ENCODE measurements around the gene UMAD1.

Gene UMAD1

DNA sequence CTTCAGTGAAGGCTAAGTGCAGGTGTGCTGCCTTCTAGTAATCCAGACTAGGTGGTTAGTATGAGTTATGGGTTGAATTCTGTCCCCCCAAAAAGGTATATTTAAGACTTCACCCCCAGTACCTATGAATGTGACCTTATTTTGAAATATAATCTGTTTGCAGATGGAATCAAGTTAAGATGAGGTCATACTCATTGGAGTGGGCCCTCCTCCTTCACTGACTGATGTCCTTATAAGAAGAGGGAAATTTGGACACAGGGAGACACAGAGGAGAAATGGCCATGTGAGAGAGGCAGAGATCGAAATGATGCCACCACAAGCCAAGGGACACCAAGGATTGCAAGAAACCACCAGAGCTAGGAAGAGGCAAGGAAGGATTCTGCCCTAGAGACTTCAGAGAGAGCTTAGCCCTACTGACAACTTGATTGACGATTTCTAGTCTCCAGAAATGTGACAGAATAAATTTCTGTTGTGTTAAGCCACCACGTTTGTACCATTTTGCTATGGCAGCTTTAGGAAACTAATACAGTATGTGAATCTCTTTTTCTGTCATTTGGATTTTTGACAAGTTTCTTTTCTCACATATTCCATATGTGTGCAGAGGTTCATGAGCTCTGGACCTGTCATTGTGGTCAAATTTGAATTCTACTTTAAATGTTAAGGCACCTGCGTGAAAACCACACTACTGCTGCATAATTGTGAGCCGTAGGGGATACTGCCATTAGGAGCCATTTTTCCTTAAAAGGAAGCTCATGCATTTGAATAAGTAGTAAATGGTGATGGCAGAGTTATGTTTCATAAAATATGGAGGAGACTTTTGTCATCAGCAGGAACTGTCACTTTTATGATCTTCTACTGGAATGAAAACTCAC lies 80.4 kb downstream of the UMAD1 start:
- no peak for DNase-seq (ENCODE audit: low read depth)

DNA sequence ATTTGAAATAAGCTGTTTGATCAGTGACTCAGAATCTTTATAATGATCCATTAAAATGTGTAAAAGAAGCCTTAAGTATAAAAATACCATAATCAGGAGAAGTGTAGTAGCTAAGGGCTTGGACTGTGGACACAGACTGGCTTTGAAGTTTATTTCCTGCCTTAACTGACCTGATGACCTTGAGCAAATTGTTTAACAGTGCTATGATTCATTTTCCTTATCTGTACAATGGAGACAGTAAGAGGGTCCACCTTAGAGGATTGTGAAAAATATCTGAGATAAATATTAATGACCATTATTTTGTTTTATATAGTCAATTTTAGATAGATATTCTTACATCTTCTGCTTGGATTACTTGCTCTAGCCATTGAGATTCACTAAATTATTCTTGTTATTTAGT lies 91.2 kb downstream of the UMAD1 start:
- DNase-seq (ENCODE audit: low read depth), result no peak

DNA sequence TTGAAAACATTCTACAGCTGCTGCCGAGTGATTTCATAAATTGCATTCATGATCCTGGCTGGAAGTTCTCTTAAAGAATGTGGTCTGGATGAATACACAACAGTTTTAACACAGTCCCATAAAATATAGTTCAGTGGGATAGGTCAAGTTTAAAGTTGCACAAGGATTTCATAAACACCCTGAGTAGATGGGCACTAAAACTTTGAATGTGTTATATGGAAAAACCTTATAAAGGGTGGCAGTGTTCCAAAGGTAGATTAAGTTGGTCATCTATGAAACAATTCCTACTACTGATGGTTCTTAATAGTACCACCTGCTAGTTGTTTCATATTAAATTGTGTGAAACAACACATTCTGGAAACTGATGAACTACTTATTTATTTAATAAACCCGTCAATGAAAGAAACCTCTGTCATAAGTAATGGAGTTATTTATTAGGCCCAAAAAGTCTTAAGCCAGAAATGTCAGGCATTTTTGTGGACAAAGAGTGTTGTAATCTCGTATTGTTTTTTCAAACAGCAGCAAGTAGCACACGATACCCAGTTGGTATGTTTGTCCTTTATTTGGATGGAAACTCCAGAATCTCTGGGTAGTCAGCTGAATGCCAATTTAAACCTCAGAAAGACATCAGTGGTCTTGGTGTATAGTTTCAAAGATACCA lies 92.2 kb downstream of the UMAD1 start:
- DNase-seq (ENCODE audit: low read depth), result no peak

DNA sequence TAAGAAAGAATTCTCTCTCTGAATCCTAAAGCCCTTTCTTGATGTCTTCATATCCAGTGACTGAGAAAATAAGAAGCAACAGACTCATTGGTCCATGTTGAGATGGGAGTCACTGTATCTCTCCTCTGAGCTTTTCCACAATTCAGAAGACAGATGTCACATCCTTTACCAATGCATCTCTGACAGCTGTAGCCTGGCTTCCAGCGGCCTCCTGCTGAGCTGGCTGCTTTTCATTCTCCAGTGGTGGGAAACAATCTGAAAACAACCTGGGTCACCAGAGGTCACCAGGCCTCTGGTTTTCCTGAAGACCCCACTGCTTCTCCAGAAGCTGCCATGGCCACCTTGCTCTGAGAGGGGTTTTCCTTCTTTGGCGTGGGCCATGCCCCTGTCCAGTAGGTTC lies 96.1 kb downstream of the UMAD1 start:
- DNase-seq (ENCODE audit: low read depth), result no peak

DNA sequence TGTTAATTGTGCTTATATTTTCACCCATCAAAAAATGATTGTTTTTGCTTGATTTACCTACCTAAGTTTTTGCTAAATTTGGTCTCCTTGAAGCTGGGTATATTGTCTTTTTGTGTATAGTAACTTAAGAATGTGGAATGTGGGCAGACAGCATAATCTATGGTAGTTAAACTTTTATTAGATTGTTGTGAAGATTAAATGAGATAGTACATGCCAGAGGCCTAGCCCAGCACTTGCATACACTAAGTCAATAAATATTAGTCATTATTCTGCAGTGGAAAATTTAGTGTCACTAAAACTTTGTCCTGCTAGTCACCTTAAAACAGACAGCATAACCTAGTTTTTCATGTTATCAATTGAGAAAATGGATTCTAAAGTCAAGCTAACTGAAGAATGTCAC lies 97.1 kb downstream of the UMAD1 start:
- DNase-seq (ENCODE audit: low read depth), result no peak

DNA sequence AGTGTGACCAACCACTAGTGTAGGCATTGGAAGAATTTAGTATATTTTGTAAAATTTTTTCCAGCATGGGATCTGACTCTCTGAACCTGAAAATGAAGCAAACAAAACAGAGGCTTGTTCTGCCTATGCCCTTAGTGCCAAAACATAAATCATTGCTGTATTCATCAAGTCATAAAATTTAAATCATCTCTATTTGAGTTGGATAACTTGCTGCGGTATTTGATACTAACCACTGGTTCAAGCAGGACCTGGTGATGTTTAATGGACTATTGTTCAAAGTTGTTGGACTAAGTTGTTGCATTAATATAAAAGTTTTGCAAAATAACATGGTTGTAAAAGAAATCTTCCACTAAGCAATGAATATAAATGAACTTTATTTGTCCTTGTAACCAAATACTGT lies 97.6 kb downstream of the UMAD1 start:
- DNase-seq (ENCODE audit: low read depth), result no peak

DNA sequence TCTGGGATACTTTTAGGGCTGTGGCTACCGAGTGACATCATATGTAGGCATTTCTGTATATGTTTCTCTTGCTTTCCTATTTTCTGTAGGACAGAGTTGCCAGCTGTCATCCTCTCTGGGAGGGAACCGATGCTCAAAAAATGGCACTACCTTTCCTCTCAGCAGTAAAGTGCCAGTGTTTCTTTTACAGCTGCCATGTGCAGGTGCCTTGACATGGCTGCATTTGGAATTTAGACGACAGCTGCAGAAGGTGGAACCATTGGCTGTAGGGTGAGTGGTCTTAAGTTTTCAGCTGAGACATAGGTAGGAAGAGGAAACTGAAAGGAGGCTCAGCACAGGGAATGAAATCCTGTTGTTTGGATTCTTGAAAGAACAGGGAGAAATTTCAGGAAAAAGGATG lies 98.1 kb downstream of the UMAD1 start:
- DNase-seq (ENCODE audit: low read depth), result no peak

DNA sequence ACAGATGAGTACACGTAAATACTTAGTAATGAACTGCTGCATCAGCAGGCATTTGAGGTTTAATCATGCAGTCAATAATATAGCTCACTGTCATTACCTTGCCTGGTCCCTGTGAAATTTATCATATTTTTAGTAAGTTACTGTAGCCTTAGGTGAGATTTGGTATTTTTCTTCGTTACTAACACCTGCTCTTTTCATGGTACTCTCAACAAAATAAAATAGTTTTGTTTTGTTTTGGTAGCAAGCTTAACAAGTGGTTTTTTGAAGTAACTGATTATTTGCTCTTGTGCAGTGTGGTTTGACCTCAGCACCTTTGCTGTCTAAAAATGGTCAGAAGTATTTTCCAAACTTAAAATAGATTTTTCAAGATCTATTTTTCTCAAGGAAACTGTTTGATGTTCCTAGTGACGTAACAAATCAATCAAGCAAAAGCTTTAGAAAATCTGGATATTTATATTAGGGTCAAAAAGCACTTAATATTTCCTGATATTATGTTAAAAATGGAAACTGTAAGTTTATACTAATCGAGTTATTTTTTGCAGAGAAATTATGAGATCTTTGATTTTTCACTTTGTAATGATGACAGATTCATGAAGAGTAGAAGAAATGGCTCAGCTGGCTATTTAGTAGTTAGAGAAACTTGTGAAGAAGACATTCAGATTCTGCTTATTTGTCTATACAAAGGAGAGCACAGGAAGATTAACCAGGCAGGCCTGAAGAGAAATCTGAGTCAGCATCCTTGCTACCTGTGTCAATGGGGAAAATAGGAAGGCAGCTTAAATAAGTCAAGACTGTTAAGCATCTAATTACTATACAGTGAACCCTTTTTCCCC lies 98.9 kb downstream of the UMAD1 start:
- DNase-seq (ENCODE audit: low read depth), result no peak

DNA sequence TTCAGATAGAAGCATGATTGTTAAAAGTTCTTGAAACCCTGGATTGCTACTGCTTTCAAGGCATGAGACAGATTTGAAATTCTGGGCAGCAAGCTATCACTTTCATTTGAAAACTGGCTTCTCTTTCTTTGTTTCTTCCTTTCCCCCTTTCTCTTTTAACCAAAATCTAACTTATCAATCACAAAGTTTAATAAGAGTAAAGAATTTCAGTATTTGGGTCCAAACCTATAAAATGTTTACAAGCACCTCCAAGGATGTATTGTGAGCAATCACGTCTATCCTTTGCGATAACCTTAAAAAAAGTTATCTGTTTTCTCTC lies 99.4 kb downstream of the UMAD1 start:
- no peak for DNase-seq (ENCODE audit: low read depth)

DNA sequence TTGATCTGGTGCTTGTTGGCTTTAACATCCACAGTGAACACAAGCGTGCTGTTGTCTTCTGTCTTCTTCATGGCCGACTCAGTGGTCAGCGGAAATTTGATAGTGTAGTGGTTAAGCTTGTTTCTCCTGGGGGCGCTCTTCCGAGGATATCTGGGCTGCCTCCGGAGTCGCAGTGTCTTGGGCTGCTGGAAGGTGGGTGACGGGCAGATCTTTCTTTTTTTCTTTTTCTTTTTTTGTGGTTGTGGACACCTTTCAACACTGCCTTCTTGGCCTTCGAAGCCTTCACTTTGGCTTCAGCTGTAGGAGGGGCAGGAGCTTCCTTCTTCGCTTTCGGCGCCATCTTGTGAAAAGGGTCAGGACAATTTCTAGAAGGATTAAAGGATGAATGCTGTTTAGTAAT lies 101.7 kb downstream of the UMAD1 start:
- no peak for DNase-seq (ENCODE audit: low read depth)

DNA sequence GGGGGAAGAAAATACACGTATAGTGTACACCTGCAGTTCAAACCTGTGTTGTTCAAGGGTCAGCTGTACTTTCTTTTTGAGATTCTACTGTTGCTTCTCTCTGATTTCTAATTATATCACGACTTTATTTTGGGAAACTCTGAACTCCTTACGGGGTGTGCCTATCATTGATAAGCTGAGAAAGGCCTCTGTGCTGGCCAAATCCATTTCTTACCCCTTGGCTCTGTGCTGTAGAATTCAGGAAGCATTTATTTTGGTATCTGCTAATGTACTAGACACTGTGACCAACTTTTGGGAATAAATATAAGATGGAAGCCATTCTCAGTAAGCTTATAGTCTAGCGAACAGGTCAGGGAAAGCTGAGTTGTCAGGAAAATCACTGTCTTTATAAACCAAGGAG lies 104.7 kb downstream of the UMAD1 start:
- DNase-seq (ENCODE audit: low read depth), result no peak

DNA sequence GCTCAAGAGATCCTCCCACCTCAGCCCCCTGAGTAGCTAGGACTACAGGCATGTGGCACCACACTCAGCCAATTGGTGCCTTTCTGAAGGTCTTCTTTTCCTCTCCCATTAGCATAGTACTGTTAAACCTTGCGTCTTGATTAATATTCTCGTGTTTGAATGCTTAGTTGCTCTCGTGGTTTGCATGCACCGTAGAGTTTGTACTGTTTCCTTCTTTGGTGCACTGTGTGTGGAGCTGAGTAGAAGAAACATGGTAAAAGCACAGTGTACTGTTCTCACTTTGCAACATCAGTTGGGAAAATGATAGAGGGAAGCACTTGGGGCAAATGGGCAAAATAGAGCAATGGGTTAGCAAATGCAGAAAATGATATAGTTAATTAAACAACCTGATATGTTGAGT lies 105.4 kb downstream of the UMAD1 start:
- no peak for DNase-seq (ENCODE audit: low read depth)

DNA sequence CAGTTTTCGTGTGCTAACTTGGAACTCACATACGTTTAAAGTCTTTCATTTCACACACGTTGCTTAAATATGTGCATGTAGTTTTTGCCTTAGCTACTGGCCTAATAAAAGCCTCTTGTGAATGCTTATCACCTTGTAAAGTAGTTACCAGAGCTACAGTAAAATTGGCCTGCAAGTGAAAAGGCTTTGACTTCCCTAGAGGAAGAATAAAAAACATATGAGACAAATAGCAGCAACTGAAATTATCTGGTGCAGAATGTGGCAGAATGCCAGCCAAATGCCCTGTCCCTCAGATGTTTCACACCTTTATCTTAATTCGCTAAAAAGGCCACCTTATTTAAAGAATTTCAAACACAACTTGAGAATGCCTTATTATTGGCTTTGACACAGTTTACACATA lies 105.9 kb downstream of the UMAD1 start:
- DNase-seq (ENCODE audit: low read depth), result no peak

DNA sequence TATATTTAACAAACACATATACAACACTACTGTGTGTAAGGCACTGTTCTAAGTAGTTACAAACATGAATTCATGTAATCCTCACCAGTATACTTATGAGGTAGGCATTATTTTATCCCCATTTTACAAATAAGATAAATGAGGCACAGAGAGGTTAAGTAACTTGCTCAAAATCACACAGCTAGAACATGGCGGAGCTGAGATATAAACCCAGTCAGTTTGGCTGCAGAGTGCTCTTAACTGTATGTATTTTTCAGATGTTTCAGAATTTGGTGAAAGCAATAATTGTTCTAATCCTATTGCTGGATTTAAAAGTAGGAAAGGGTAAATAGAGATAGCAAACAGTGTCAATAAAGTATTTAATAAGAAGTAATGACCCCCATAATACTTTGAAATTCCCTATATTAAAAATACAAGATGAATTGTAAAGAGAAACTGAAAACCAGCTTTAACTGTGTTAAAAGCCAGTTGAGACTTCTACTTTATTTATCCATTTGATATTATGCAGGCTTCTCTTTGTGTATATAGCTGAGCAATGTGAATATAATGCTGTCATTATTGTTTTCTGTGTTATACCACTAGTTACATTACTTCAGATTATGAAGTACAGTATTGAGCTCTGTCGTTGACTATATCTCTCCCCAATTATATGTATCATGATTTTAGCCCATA lies 110.2 kb downstream of the UMAD1 start:
- DNase-seq (ENCODE audit: low read depth), result no peak

DNA sequence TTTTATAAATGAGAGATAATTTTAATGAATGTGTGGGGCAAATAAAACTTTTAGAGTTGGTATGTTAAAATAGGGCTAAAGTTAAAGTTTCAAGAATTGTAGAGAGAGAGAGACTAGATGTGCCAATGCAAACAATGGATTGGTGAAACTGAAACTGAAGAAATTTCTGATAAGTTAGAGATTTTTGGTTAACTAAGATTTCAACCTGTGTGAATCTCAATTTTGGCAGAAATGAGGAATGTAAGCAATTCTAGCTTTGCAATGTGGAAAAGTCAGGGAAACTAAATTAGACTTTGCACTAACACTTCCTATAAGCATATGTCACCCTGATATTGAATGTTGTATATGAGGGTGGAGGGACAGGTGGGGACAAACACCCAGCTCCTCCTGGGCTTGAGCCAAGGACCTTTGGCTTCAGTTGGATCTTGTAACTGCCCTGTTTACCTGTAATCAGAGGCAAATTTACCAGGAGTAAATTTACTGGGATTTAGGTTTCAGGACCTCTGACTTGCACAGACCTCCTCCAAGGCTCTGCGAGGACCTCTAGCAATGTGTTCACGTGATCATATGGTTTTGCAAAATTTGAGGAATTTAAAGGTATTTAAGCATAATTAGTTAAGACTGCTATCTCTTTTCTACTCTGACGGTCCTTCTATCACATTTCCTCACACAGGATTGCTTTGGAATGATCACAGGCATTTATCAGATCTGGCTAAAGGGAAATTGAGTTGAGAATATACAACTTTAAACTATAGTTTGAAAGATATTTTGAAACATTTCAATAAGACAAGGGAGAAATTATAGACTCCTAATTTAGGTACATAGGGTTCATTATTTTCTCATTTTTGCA lies 110.9 kb downstream of the UMAD1 start:
- no peak for DNase-seq (ENCODE audit: low read depth)

DNA sequence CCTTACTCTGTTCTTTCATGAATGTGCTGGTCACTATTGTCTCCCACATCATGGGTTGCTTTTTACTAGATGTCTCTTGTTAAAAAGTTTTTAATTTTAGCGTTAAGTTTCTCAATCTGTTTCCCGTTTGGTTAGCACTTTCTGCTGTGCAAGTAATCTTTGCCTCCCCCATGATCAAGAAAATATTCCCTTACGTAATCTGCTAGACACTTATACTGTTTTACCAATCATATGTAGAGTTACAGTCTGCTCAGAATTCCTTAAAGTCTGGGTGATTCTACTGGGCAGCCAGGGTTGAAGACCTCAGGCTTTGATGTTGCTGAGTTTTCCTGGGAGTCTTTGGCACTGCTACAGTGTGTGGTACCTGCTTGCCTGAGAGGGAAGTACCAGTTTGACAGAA lies 116.0 kb downstream of the UMAD1 start:
- no peak for DNase-seq (ENCODE audit: low read depth)

DNA sequence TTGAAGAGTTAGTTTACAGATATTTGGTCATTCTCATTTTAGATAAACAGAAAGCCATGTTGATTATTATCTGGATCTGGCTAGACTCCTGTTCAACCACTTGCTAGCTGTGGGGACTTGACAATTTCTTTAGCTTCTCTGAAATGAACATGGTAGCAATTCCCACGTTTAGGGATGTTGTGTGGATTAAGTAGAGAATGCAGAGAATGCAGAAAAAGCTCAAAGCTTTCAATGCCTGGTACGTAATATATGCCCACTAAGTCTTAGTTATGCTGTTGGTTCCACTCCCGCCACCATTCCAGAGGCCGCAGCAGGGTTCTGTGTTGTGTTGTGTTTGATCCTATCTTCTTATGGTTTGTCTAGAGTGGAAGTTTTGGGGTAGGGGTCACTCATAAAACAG lies 117.0 kb downstream of the UMAD1 start:
- DNase-seq (ENCODE audit: low read depth), result no peak

DNA sequence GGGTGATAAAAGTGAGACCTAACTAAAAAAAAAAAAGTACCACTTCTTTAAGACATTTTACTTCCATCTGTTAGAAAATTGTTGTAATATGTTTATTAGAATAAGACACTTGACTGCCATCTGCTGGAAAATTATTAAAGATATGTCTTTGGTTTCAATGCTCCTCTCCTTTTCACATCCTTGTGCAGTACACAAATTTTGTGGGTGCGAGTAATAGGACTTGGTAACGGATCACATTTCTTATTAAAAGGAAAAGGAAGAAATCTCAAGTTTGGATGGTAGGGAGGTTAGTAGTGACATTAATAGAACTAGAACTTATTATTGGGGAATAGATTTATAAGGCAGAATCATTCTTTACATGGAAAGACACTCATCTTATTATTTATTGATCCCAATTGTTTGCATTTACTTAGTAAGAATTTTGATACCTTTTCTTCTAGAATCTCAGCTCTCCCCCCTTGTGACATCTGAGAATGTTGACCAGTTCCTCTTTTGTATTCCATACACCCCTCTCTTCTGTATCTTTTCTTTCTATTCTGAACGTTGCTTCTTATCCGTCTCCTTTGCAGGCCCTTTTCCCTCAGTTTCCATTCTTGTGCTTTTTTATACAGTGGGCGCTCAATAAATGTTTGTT lies 120.9 kb downstream of the UMAD1 start:
- no peak for DNase-seq (ENCODE audit: low read depth)

DNA sequence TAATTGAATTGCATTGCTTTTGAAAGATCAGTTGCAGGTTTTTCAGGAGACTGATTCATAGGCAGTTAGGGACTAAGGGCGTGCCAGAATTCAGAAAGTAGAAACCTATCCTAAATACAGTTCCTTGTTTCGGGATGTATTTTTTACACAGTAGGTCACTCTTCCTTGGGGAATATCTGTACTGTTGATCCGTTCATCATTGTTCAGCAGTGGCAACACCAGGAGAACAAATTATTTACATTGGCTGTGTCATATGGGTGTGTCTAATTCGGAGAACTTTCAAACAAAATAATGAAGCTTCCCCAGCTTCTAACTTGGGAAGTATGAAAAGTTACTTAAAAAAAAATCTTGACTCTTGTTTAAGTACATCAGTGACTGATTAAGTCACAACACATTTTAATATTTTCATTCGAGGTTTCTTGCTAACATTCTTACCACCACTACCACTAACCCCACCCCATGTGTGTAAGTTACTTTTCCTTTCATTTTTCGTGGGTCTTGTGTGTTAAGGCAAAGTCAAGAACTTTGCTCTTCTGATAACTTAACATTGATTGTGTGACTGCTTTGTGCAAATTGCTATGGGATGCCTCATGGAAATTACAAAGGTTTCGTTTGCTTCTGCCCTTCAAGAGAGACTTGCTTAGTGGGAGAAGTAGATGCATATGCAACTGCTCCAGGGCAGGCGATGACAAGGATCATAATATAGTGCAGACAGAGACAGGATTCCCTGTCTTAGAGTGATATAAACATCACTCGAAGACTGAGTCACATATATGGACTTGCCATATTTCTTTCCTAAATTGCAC lies 121.6 kb downstream of the UMAD1 start:
- DNase-seq (ENCODE audit: low read depth), result no peak

All from activated T-cell treated with anti-CD3 and anti-CD28 coated beads for 24 hours (primary cell).